Middle frontal gyrus (tissue), 1 donor: ENCODE data around the gene PHACTR1.
"Not testable (repeated sequence)": the region's sequence is repeated elsewhere in the genome, so short reads cannot be mapped to it uniquely, and the experiment has no call there.

Experiments
- DNase-seq: peaks from one replicate; pipeline ENCODE4 v3.0.0-alpha.2; 2015; ENCODE audit warnings: low spot score; ENCODE audit errors: extremely low spot score

The PHACTR1 gene

DNA sequence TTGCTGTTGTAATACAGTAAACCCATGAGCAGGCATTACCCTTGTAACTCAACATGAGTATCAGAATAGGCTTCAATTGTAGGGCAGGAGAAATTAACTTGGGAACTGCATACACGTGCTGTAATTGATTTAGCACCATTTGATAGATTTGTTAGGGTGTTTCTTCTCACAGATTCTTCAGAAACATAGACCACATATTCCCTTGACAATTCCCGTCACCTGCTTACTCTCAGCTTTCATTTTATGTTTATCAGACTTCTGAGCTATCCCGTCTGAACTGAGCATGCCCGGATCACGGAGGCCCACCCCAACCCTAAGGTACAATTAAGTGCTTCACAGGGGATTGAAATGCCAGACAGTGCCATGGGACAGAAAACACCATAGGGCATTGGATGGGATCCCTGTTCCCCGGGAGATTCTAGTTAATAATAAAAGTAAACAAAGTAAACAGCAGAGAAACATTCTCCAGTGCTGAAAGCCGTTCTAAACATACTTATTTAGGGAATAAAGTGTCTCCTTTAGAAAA is 179.7 kb downstream of the PHACTR1 start:
- DNase-seq, result no peak

DNA sequence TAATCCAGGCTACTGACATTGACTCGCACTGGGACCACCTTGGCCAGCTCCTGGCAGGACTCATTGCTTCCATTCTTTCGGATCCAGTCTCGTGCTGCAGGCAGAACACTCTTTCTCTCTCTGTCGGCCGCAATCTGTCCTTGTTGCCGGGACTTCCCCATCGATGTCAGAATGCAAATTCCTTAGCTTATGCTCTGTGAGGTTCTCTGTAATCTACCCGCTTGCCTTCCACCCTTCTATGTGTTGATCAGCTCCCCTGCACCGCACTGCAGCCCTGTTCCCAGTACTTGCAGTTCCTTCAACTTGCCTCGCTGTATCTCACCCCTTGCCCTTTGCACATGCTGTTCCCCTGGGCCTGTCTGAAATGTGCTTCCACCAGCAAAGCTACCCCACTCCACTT is 182.0 kb downstream of the PHACTR1 start:
- no peak for DNase-seq

DNA sequence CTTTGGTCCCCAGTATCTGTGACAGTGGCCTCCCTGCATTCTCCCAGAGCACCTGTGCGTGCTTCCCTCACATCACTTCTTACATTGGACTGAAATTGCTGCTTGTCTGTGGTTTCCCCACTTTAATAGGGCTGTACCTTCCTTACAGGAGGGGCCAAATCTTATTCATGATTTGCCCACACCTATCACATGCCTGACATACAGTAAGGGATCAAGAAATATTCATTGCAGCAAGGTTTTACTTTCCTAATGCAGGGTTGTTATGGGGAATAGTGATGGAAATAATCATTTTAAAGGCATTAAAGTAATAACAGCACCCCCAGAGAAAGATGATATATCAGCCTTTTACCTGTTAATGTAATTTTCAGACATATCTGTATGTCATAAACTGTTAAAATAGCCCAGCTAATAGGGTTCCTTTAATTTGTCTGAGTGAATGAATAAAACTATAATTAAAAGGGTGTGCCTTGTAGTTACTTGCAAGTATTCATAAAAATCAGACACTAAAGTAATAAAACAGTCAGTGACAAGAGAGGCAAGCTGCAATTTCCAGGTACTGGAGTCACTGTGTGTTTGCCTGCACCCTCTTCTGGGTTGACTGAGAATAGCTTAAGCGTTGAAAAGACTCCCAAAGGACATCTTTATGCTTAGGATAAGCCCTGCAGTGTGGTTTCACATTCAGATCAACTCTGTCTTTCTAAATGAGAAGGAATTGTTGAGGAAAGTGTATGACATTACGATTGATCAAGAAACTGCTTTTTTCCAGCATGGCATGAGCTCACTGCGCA is 182.7 kb downstream of the PHACTR1 start:
- no peak for DNase-seq

DNA sequence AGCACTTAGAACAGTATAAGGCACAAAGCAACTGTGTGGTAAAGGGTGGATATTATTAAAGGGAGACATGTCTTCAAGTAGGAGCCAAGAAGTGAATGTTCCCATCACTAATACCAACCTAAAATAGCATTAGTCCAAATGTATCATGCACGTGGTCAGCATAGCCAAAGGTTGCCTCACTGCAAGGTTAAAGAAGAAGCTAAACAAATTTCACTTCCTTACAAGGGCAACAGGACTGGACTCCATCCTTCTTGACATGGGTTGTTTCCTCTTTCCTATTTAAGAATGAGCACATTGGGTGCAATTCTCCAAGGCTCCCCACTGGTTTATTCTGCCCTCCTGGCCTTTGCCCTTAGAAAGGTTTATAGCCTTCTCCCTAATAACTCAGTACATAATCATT is 186.7 kb downstream of the PHACTR1 start:
- DNase-seq, result no peak

DNA sequence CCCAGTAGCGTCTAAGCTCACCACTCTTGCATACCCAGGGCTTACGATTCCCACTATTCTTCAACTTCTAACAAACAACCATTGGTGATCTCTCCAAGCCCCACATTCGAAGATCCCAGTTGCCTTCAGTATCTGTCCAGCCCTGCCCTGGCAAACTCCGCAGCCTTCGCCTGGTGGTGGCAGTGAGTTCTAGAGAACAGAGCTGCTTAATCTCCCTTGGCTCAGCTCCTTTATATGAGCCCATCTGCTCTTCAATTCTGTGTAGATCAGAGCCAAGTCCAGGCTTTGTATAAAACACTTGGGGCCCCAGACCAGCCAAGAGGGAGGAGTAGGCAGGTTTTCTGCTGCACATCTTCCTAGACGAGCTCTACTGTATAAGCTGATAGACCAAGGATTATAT is 193.3 kb downstream of the PHACTR1 start:
- no peak for DNase-seq

DNA sequence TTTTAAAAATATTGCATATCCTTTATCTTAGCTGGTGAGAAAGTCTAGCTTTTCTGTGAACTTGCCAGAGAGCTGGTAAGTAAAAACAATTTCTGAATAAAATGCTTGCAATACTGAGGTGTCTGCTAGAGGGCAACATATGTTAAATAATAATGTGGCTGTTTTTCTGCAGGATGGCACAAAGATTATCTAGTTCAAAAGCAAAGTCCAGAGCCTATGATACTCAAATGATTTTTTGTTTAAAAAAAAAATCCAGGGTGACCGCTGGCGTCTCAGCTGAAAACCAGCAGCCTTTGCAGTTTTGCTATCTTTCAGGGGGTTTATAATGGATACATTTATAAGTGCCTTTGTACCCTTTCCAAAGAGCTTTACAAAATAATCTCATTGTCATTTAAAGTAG is 194.9 kb downstream of the PHACTR1 start:
- peak; percentile 55 for DNase-seq

DNA sequence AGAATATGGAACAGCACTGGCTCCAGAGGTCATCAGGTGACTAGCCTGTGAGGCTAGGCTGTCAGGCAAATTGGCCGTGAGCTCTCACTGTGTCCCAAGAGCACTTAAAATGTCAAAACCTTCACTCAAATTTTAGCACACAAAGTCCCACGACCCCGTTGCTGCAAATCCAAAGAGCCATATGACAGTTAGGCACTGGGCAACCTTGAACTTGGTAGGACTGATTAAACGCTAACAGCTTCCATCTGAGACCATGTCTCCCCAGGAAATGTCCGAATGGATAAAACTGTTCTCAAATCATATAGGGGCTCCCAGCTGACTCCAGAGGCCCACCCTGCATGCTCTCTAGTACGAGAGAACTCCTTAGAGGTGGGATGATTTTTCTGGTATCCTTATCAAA is 196.6 kb downstream of the PHACTR1 start:
- DNase-seq, result no peak

DNA sequence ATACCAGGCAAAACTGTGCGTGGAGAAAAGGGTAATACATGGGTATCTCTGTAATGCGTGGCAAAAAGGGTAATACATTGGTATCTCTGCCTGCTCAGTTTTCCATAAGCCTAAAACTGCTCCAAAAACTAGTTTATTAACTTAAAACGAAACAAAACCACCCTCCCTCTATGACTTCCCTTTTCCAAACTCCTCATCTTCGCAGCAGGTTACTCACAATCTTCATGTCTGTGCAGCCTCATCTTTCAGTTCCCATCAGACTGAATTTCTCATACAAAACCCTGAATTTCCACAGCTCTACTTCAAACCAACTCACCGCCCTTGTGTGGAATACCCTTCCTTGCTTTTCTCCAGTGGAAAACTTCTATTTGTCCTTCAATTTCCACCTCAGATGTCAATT is 199.4 kb downstream of the PHACTR1 start:
- DNase-seq, result no peak

DNA sequence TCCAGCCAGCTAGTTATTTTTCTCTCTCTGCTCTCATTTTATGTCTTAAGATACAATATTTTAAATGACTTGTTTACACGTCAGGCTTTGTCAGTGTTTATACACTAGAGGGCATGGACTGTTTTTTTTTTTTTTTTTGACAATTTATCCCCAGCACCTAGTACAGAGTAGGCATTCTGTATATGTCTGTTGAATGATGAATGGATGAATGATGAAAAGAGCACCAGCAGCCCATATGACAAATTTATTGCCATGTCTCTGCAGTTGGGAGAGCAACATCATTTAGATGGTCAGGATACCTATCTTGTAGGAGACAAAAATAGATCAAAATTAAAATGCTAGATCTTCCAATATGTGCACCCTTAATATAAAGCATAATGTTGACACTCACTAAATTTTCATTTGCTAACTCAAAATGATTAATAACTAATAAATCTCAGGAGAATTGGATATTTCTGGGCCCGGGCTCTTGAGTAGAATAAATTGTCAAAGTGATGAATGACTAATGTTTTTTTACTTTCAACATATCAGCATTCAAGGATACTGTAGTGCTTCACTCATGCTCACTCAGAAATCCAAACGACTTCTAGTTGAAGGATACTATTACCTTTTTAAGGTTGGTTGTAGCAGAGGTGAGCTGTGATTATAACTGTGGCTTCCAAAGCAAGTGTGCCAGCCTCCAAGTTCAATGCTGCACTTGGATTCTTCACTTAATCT is 200.0 kb downstream of the PHACTR1 start:
- DNase-seq, result no peak

DNA sequence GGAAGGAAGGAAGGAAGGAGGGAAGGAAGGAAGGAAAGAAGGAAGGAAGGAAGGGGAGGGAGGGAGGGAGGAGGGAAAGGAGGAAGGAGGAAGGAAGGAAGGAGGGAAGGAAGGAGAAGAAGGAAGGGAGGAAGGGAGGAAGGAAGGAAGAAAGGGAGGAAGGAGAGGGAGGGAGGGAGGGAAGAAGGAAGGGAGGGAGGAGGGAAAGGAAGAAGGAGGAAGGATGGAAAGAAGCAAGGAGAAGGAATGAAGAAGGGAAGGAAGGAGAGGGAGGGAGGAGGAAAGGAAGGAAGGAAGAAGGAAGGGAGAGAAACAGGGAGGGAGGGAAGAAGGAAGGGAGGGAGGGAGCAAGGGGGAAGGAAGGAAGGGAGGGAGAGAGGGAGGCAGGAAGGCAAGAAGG is 204.9 kb downstream of the PHACTR1 start:
- no peak for DNase-seq

DNA sequence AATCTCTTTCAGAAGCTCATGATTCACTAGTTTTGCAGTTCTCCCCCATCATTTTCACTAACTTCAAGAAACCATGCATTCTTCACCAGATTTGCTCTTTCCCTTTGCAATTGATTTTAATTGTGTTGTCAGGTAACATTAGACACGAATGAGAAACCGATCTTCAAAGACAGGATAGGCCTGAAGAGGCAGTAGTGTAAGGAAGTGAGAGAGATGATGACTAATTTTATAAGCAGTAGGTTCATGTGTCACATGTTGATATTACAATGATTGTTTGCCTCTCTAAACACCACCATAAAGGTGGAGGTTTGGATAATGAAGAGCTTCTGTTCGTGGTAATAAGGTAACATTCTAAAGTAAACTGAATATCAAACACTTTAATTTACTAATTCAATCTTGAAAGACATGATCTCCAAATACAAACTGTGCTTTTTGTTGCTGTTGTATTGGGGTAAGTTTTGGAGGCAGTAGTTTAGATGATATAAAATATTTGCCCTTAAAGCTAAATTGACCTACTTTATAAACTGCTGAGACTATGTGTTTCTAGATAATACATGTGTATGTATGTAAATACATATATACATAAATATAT is 207.2 kb downstream of the PHACTR1 start:
- DNase-seq, result no peak

DNA sequence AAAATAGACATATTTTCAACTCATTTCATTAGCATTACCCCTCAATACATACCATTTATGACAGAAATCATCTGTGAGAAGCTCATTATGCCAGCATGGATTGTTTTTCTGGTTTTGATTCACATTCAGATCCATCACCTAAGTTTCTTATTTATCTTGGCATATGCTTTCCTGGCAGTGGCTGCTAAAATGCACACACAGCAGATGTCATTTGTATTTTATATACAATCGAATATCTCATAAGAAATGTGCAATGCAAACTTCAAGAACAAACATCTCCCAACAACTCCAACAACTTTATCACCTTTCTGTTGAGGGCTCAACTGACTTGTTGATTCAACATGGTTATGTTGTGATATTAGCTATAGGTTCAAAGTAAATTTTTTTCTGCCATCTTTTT is 208.3 kb downstream of the PHACTR1 start:
- DNase-seq, result no peak

DNA sequence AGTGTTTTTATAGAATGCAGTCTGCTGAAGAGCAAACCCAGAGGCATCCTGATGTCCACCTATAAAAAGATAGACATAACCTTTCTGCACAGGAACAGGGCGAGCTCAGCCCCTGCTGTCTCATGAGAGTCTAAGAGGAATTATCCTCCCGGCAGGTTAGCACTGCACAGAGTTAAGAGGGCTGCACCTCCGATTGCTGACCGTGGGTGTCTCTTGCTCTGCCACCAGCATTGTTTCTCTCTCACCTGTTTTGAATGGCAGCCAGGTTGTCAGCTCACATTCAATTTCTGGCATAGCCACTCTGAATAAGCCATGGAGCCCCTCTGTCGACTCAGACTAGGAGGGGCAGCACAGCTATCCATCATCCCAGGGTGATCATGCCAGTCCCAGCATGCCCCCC is 211.2 kb downstream of the PHACTR1 start:
- DNase-seq, result no peak

DNA sequence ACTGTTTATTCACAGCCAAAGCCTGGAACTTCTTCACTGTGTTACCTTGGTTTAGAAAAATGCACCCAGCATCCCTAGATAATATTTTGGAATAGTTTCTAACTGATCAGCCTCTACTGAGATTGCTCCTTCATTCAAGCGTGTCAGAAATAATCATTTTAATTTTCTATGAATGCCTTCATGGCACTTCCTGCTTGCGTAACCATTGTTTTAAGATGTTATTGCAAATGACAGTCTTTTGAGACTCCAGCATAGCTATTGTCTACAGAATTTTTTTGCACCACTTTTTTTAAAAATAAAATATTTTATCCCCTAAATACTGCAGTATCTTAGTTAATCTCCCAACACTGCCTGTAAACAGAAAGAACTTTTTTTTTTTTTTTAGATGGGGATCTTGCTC is 213.1 kb downstream of the PHACTR1 start:
- no peak for DNase-seq

DNA sequence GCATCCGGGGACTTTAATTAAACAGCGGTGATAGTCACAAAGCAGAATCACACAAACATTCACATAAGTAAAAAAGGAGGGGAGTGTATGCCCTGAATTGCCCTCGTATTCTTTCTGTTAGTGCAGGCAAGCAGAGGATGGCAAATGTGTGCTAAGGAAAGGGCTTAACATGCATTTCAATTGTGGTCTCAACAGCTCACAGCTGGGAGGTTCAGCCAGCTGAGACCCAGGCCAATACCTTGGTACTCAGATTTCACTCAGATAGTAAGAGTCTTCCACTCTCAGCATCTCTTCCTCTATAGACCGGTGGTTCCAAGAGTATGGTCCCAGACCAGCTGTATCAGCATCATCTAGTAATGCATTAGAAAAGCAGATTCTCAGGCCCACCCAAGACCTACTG is 215.1 kb downstream of the PHACTR1 start:
- DNase-seq, result no peak

DNA sequence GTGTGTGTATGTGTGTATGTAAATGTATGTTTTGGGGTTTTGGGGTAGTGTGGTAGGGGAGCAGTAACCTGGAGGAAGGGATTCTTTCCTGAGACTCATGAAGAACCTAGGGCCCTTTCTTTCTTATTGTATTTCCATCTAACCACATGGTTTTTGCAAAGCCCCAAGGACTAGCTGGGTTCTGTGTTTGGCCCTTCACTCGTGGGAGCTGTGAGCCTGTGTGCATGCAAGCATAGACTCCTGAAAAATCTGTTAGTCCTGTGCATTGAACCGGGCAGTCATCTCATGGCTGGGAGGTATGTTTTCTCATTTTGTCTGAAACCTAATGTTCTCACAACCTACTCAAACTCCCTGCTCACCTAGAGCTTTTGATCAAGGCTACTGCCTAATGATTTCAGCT is 219.1 kb downstream of the PHACTR1 start:
- DNase-seq, result no peak

DNA sequence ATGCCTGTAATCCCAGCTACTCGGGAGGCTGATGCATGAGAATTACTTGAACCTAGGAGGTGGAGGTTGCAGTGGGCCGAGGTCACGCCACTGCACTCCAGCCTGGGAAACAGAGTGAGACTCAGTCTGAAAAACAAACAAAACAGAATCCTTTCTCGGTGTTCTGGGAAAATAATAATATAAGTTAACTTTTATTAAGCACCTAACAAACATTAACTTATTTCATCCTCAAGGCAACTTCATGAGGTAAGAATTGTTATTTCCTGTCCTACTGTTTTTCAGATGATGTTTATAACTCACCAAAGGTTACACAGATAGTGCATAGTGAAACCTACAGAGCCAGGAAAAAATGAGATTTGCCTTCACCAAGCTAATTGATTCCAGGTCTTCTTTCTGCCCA is 221.4 kb downstream of the PHACTR1 start:
- DNase-seq, result no peak

DNA sequence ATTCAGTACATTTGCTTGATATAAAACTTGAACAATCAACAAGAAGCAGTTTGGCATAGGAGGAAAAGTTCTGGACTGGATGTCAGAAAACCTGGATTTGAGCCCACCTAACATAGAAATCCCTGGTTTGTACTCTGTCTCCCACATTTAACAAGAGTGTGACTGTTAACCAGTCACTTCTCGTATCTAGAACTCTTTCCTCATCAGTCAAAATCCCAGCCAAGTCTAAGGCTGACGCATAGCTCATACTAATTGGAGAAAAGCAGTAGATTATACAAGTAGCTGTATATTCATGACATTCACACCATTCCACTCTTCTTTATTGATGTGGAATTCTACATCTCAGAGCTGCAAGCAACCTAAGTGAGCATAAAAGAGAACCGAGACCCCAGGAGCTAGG is 222.7 kb downstream of the PHACTR1 start:
- no peak for DNase-seq

DNA sequence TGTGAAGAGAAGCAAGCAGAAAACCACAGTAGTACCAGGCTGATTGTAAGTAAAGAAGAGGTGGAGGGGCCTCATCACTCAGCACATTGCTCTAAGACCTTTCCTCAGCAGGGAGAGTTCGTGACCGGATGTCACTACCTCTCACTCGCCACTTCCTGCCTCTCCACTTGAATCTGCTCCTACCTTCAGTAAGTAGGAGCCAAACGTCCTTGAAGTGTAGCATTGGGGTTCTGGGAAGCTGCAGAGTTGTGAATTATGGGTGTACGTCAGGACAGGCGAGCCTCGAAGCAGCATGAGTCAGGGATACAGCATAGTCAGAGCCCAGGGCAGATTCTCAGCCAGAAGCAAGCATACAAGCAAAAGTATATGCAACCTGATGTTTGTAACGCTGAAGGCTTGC is 224.9 kb downstream of the PHACTR1 start:
- DNase-seq, result no peak

DNA sequence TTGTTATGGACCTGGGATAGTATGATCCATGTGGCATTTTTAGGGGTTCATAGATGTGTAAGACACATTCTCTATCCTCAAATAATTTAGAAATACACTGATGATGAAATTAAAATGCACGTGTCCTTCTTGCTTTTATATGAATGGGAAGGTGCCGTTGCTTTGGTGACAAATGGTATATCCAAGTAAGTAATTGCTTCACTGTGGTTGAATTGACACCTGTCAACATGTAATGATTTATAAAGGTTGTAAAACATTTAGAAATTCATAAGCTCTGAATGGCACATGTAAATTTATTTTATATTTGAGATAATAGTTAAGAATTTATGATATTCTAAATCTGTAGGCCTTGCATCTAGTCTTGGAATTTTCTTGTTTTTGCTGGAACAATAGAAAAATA is 227.0 kb downstream of the PHACTR1 start:
- no peak for DNase-seq

DNA sequence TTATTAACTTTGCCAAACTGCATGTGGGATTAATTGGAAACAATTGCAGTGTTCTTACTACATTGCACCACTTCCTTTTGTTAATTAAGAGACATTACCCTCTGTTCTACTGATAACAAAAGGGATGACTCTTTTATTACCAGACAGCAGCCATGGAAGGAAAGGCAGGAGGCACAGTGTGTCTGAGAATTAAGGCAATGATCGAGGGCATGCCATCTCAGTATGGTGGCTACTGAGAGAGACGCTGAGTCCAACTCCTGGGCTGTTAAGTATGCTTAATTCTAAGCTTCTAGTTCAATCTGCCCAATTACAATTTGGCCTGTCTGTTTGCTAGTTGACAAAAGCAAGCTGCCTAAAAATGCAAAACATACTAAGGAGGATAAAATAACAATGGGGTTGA is 227.4 kb downstream of the PHACTR1 start:
- DNase-seq, result no peak

DNA sequence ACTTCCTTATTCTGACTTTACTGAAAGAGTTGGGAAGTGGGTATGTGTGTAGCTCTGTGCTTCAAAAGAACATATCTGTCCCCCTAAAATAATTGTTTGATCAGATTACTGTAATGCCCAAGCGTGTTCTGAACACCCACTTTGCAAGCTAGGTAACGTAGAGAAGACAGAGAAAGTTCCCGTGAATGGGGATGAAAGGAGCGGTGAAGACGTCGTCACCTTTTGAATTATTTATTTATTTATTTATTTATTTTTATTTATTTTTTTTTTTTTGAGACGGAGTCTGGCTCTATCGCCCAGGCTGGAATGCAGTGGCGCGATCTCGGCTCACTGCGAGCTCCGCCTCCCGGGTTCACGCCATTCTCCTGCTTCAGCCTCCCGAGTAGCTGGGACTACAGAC is 228.0 kb downstream of the PHACTR1 start:
- not testable (repeated sequence) for DNase-seq
